DMS79 (cell line): ENCODE results near the gene RNFT2.

ENCODE experiments used
- DNase-seq: peaks from one replicate; lab custom pipeline; 2025; lab: John Stamatoyannopoulos, UW

The RNFT2 gene

DNA sequence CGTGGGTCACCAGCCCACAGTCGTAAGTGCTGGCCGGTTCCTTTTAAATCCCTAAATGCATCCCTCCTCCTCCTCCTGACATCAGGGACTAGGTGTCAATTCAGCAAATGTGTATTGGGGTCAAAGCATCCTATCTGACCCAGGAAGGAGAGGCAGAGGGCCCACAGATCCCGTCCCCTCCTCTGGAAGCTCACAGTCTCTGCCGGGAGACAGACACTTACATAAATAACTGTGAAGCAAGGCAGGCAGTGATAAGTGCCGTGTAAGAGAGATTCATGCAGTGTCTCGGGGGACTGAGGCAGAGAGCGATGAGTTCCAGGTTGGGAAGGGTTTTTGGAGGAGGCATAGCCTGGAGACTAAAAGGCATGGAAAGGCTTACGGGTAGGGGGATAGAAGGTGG, 99.0 kb downstream of the RNFT2 start:
- no peak for DNase-seq

DNA sequence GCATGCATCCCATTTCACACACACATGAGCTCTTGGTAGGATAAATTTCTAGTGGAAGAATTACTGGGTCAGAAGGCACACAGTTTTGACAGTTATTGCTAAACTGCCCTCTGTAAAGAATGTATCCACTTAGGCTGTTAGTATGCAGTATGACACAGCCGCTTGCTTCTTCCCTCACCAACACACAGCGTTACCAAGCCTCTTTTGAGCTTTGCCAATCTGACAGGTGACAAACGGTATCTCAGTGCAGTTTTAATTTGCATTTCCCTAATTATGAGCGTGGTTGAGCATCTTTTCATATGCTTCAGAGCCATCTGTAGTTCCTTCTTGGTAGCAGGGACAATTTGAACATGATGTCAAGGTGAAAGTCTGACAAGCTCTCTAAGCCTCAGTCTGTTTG, 100.2 kb downstream of the RNFT2 start:
- no peak for DNase-seq

DNA sequence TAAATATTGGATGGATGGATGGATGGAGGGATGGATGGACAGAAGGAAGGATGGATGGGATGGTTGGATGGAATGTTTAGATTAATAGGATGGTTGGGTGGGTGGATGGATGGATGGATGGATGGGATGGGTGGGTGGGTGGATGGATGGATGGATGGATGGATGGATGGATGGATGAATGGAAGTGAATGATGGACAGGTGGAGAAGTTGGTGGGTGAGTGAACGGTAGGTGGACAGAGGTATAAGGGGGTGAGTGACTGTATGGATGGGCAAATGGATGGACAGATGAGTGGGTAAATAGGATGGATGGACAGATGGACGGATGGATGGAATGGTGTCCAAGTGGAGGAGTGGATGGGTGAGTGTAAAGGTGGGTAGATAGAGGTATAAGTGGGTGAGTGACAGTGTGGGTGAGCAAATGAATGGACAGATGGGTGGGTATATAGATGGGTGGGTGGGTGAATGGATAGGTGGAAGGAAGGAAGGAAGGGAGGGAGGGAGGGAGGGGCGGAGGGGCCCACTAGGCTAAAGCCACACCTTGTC, 101.2 kb downstream of the RNFT2 start:
- no peak for DNase-seq

- DNase-seq = no peak
Observed at GRCh38 chr12:116843085-116843484, 105.0 kb downstream of the RNFT2 start.

GRCh38 chr12:116849216-116849615, 111.1 kb downstream of the RNFT2 start:
- no peak for DNase-seq

- no peak for DNase-seq
Observed at GRCh38 chr12:116852303-116852702, 114.2 kb downstream of the RNFT2 start.

- DNase-seq = no peak
Observed at GRCh38 chr12:116853507-116853906, 115.4 kb downstream of the RNFT2 start.

DNA sequence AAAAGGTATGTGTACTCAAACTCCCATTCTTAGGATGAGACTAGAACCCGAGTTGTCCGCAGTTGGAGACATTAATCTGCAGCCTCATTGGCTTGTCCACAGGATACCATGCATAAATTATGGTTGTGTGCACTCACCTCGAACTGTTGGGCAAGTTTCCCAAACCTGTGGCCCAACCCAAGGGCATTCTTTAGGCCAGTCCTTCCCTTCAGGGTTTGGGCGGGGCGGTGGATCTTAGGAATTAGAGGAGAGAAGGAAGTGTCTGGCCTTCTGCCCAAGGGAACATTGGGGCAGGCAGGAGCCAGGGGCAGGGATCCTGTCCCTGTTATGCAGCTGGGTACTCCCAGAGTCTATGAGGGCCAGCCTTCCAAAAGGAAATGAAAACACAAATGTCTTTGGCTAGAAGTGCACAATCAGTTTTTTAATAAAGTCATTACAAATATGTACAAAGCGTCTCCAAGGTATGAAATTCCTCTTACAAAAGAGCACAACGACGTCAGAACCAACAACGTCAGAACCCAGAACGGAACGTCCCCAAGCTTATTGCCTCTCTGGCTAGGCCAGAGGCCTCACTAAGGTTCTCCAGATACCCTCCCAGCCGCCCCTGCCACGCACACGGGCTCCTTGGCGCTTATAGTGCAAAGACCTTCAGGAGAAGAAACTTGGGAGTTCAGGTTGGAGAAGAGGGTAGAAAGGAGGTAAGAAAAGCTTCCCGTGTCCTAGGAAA, 117.8 kb downstream of the RNFT2 start:
- DNase-seq = no peak

GRCh38 chr12:116856729-116857128, 118.6 kb downstream of the RNFT2 start:
- no peak for DNase-seq

DNA sequence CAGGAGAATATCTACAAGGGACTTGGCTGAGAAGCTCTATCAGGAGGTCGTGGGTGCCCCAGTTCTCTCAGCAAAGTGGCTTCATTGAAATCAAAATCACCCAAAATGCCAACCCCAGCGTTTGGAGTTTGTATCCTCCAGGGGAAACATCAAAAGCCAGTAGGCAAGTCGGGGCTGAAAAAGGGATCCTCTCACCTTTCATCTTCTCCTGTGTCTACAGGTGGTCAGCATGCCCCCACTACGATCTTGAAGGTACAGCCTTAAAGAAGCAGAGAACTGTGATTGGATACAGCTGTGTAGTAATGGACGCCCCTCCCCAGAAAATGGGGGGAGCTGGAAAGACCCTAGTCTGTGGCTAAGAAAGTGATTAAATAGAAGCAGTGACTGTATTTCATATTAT, 121.0 kb downstream of the RNFT2 start:
- no peak for DNase-seq

DNA sequence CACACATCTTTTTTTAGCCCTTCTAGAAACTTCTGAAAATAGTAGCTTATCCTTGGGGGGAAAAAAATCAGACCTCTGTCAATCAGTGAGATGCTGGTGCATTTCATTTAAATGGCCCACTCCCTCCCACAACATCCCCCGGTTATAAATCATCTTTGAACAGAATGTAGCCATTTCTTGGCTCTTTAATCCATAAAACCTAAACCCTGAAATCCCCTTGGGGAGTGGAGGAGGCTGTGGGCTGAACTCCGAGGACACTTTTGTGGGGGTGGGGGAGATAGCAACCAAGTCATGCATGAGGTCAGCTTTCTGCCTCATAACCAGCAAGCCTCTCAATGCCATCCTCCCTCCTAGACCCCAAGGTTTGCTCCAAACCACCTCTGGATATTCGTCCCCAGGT, 122.1 kb downstream of the RNFT2 start:
- no peak for DNase-seq

- DNase-seq = no peak
Observed at GRCh38 chr12:116861320-116861719, 123.2 kb downstream of the RNFT2 start.

DNA sequence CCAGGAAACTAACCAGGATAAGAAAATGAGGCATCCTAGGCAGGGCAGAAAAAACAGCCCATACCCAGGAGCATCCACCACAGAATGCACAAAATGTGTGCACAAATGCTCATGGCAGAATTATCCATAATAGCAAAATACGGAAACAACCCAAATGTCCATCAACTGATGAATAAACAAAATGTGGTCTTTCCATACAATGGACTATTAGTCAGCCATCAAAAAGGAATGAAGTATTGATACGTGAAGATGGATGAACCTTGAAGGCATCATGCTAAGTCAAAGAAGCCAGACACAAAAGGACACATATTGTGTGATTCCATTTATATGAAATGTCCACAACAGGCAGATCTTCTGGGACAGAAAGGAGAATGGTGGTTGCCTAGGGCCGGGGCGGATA, 124.1 kb downstream of the RNFT2 start:
- no peak for DNase-seq

DNA sequence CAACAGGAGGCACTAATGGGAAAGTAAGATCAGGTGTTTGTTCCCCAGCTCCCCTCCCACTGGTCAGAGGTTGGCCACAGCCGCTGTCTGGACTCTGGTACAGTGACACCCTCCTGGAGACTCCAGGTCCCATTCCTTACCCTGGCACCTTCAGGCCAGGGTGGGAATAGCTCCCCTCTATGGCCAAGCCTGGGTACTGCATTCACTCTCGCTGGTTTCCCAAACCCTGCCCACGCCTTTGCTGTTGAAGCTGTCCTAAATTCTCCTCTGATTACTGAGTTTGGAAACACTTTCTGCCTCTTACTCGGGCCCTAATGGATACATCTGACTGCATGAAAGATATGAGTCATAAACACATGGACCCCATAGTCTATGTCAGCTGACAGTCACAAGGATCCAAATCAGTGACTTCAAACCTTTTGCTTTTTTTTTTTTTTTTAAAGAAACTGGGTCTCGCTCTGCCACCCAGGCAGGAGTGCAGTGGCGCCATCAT, 125.2 kb downstream of the RNFT2 start:
- no peak for DNase-seq

GRCh38 chr12:116864371-116865160, 126.5 kb downstream of the RNFT2 start:
- no peak for DNase-seq

- DNase-seq = no peak
Observed at GRCh38 chr12:116867523-116867922, 129.4 kb downstream of the RNFT2 start.

- no peak for DNase-seq
Observed at GRCh38 chr12:116870306-116870705, 132.2 kb downstream of the RNFT2 start.

- DNase-seq = no peak
Observed at GRCh38 chr12:116874324-116874995, 136.3 kb downstream of the RNFT2 start.

DNA sequence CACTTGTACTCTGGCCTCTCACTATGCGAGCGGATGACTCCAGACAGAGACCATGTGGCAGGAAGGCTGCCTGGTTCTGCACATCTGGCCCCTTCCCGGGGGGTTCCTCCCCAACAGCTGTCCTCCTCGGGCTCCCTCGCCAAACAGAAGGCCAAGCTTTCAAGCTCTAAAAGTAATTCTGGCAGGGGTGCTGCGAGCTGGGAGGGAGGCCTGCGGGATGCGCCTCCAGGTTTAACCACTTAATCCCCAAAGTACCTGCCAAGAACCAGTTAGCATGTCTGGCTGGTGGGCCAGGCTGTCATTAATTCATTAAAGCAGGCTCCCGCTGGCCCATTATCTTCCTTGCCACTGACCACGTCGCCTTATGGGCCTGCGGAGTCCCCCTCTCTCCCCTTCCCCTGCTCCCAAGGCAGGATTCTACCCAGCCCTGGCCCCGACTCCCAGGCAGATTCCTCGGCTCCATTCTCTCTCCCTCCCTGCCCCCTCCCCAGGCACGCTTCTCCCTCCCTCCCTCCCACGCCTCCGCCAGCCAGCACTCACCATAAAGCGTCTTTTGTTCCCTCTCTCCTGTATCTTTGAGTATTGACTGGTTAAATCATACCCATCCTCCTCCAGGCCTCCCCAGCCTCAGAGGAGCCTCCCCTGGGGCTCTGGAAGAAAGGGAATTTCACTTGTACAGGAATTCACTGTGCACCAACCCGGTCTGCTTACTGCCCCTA, 138.2 kb downstream of the RNFT2 start:
- no peak for DNase-seq

GRCh38 chr12:116878567-116879508, 140.7 kb downstream of the RNFT2 start:
- no peak for DNase-seq
